CD8-positive, alpha-beta memory T cell (primary cell): Measurements from ENCODE around the gene ISOC1. TPM values are rescaled to one million over a fixed set of nuclear protein-coding genes. Genes with fewer than 3 reads are reported as not detected.

ENCODE experiments used
- CTCF ChIA-PET: fragments of 350-600 bp; sonication (Branson Sonifier 250); formaldehyde crosslinking; loops from one replicate; lab custom pipeline; 2021; ENCODE audit warnings: antibody characterized with exemption; lab: Charles Lee
- POLR2A ChIA-PET: fragments of 350-600 bp; sonication (Branson Sonifier 250); formaldehyde crosslinking; loops from one replicate; lab custom pipeline; 2021; ENCODE audit warnings: antibody characterized with exemption; lab: Charles Lee
- DNase-seq, 5 donors: peaks; one replicate each; pipeline versions ENCODE4 v3.0.0 to v3.0.0-alpha.2; 2020 to 2022; ENCODE audit warnings: mixed read lengths in 1 of 5
- H3K27ac ChIP-seq: one replicate; pipeline ENCODE4 v1.7.0; 2013; ENCODE audit warnings: low read depth, mild to moderate bottlenecking, low read length, moderate library complexity
- H3K27me3 ChIP-seq: 2 replicates; pipeline ENCODE4 v1.7.0; 2013; ENCODE audit warnings: low read length, mild to moderate bottlenecking; ENCODE audit not compliant: insufficient read depth, poor library complexity, severe bottlenecking
- H3K36me3 ChIP-seq: 2 replicates; pipeline ENCODE4 v1.7.0; 2013; ENCODE audit warnings: mild to moderate bottlenecking, low read length, moderate library complexity; ENCODE audit not compliant: insufficient read depth
- H3K4me1 ChIP-seq: 2 replicates; pipeline ENCODE4 v1.7.0; 2013; ENCODE audit warnings: mild to moderate bottlenecking, low read length, moderate library complexity; ENCODE audit not compliant: insufficient read depth
- H3K4me3 ChIP-seq: 2 replicates; pipeline ENCODE4 v1.7.0; 2013; ENCODE audit warnings: mild to moderate bottlenecking, low read length
- H3K9me3 ChIP-seq: 2 replicates; pipeline ENCODE4 v1.7.0; 2013; ENCODE audit warnings: mild to moderate bottlenecking, low read length
- H3K27ac Mint-ChIP-seq, 8 donors: one replicate each; pipeline ENCODE4 v1.8.0; 2020 to 2021; ENCODE audit warnings: mixed read lengths in 8 of 8, mild to moderate bottlenecking in 6 of 8, inconsistent platforms in 3 of 8, moderate library complexity in 3 of 8
- H3K27me3 Mint-ChIP-seq, 2 donors: one replicate each; pipeline ENCODE4 v1.8.0; 2020 to 2021; ENCODE audit warnings: mixed read lengths in 2 of 2, mild to moderate bottlenecking in 1 of 2, moderate library complexity in 1 of 2
- H3K36me3 Mint-ChIP-seq, 3 donors: one replicate each; pipeline ENCODE4 v1.8.0; 2020 to 2021; ENCODE audit warnings: mixed read lengths in 3 of 3, inconsistent platforms in 1 of 3, mild to moderate bottlenecking in 1 of 3
- H3K4me1 Mint-ChIP-seq, 3 donors: one replicate each; pipeline ENCODE4 v1.8.0; 2020 to 2021; ENCODE audit warnings: mixed read lengths in 3 of 3, inconsistent platforms in 1 of 3, mild to moderate bottlenecking in 1 of 3
- H3K4me3 Mint-ChIP-seq, 7 donors: one replicate each; pipeline ENCODE4 v1.8.0; 2020 to 2021; ENCODE audit warnings: mixed read lengths in 7 of 7, mild to moderate bottlenecking in 6 of 7, moderate library complexity in 4 of 7, inconsistent platforms in 2 of 7
- H3K9me3 Mint-ChIP-seq, 5 donors: one replicate each; pipeline ENCODE4 v1.8.0; 2020 to 2022; ENCODE audit warnings: mixed read lengths in 5 of 5, mild to moderate bottlenecking in 3 of 5, moderate library complexity in 2 of 5, inconsistent platforms in 1 of 5
- polyA plus RNA-seq: library from polyadenylated mRNA; unstranded; fragments of 300-500 nt; fragmentation: Illumina TruSeq; gene quantifications from one replicate; pipeline ENCODE4 v1.2.3, GENCODE V29; 2021
- total RNA-seq, 2 experiments: library from RNA; stranded (reverse); gene quantifications; one replicate each; pipeline ENCODE4 v1.2.3, GENCODE V29; 2021

ISOC1 gene
- total and polyA plus RNA-seq, 3 experiments from 2014 or later: 22.7 to 33.0 (median 24.7) TPM

- DNase-seq: no peak
- H3K4me3 Mint-ChIP-seq: no peak overlapping the region
- H3K27me3 Mint-ChIP-seq: no peaks in the 10 kb centered on the region
- H3K27ac Mint-ChIP-seq: no peak overlapping the region
- Histone ChIP-seq H3K27me3 (no peaks in the 10 kb centered on the region), H3K4me3 (no peak overlapping the region), H3K4me1 (no peaks in the 10 kb centered on the region), H3K27ac (no peak overlapping the region), H3K36me3 (no peaks in the 10 kb centered on the region), H3K9me3 (no peaks in the 10 kb centered on the region)
- CTCF ChIA-PET: no interaction called here
- POLR2A ChIA-PET: no interaction called here
- no peaks in the 10 kb centered on the region for H3K36me3 Mint-ChIP-seq
- H3K9me3 Mint-ChIP-seq: no peaks in the 10 kb centered on the region
- no peaks in the 10 kb centered on the region for H3K4me1 Mint-ChIP-seq
Observed at GRCh38 chr5:129063483-129064113, 31.0 kb upstream of the ISOC1 start.

DNA sequence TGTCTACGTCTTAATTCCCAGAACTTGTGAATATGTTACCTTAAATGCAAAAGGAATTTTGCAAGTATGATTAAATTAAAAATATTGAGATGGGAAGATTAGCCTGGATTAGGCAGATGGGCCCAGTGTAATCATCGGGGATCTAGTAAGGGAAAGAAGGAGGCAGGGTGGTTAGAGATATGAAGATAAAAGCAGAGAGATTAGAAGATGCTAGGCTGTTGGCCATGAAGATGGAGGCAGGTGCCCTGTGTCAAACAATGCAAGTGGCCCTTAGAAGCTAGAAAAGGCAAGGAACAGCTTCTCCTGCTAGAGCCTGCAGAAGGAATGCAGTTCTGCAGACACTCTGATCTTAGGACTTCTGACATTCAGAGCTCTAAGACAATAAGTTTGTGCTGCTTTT is 28.8 kb upstream of the ISOC1 start:
- CTCF ChIA-PET: no interaction called here
- Mint-ChIP-seq H3K27me3 (peaks cover under 1 to 4% of the 10 kb centered on the region in 2 donors), H3K27ac (no peak overlapping the region)

DNA sequence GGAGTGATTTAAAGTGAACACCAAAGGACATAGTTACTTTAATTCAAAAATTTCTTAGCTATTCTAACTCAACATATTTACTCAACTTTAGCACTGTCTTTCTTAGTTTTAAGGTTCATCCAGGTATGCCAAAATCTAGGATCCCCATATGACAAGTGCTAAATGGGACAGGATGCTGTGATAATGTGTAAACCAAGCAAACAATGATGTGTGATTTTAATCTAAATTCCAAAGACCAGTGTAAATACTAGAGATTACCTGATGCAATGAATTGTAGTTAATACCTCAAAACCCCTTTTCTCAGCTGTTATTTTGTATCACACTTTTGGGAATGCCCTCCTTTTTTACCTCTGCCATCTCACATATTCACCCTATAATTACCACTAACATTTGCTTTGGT is 26.8 kb upstream of the ISOC1 start:
- POLR2A ChIA-PET: no interaction called here
- Histone ChIP-seq H3K4me3 (no peak overlapping the region), H3K36me3 (no peaks in the 10 kb centered on the region), H3K27me3 (no peaks in the 10 kb centered on the region), H3K9me3 (no peaks in the 10 kb centered on the region), H3K4me1 (no peaks in the 10 kb centered on the region), H3K27ac (no peak overlapping the region)
- no peaks in the 10 kb centered on the region for H3K36me3 Mint-ChIP-seq
- H3K27ac Mint-ChIP-seq: no peak overlapping the region
- no peaks in the 10 kb centered on the region for H3K4me1 Mint-ChIP-seq
- CTCF ChIA-PET: no interaction called here
- no peaks in the 10 kb centered on the region for H3K9me3 Mint-ChIP-seq
- peaks cover 4 to 5% of the 10 kb centered on the region in 2 donors for H3K27me3 Mint-ChIP-seq
- DNase-seq: no peak
- no peak overlapping the region for H3K4me3 Mint-ChIP-seq

More for the DNA sequence above, 28.8 kb upstream of the ISOC1 start:
- H3K27ac ChIP-seq: no peak overlapping the region
- no peaks in the 10 kb centered on the region for H3K36me3 Mint-ChIP-seq
- H3K4me1 ChIP-seq: no peaks in the 10 kb centered on the region
- H3K9me3 Mint-ChIP-seq: no peaks in the 10 kb centered on the region
- no peaks in the 10 kb centered on the region for H3K36me3 ChIP-seq
- H3K4me1 Mint-ChIP-seq: no peaks in the 10 kb centered on the region
- DNase-seq: no peak
- POLR2A ChIA-PET: no interaction called here
- H3K9me3 ChIP-seq: no peaks in the 10 kb centered on the region
- no peaks in the 10 kb centered on the region for H3K27me3 ChIP-seq
- H3K4me3 ChIP-seq: no peak overlapping the region
- no peak overlapping the region for H3K4me3 Mint-ChIP-seq

DNA sequence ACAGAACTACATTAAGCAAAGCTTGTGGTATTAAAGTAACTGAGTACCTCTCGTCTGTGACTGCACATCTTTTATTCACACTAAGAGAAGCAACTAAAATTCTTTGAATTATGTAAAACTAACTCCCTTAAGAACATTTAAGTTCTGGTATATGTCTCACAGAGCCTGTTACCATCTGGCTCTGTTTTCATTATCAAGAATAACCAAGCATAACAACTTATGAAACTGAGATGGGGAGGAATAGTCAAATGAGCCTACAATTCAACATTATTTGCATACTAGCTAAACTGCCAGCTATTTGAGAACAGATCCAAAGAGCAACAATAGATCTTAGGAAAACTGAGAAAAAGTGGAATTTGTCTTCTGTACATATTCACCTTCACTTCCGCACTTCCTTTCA is 25.3 kb upstream of the ISOC1 start:
- no peaks in the 10 kb centered on the region for H3K36me3 Mint-ChIP-seq
- H3K27me3 Mint-ChIP-seq: peaks cover 4 to 16% of the 10 kb centered on the region in 2 donors
- ChIA-PET POLR2A (no interaction called here), CTCF (no interaction called here)
- no peak overlapping the region for H3K27ac ChIP-seq
- H3K27ac Mint-ChIP-seq: no peak overlapping the region
- H3K4me1 ChIP-seq: no peaks in the 10 kb centered on the region
- H3K4me3 Mint-ChIP-seq: no peak overlapping the region
- no peaks in the 10 kb centered on the region for H3K9me3 Mint-ChIP-seq
- no peaks in the 10 kb centered on the region for H3K36me3 ChIP-seq
- H3K27me3 ChIP-seq: no peaks in the 10 kb centered on the region
- no peak for DNase-seq
- H3K4me3 ChIP-seq: no peak overlapping the region
- H3K4me1 Mint-ChIP-seq: no peaks in the 10 kb centered on the region
- no peaks in the 10 kb centered on the region for H3K9me3 ChIP-seq

GRCh38 chr5:129073111-129073510 is 21.4 kb upstream of the ISOC1 start:
- peaks cover 4 to 21% of the 10 kb centered on the region in 2 donors for H3K27me3 Mint-ChIP-seq
- H3K4me3 Mint-ChIP-seq: no peak overlapping the region
- no peak overlapping the region for H3K27ac Mint-ChIP-seq
- Histone ChIP-seq H3K4me3 (no peak overlapping the region), H3K27me3 (no peaks in the 10 kb centered on the region), H3K9me3 (no peaks in the 10 kb centered on the region), H3K27ac (no peak overlapping the region), H3K4me1 (no peaks in the 10 kb centered on the region), H3K36me3 (no peaks in the 10 kb centered on the region)
- ChIA-PET POLR2A (no interaction called here), CTCF (no interaction called here)
- H3K36me3 Mint-ChIP-seq: no peaks in the 10 kb centered on the region
- H3K9me3 Mint-ChIP-seq: no peaks in the 10 kb centered on the region
- no peaks in the 10 kb centered on the region for H3K4me1 Mint-ChIP-seq
- no peak for DNase-seq

DNA sequence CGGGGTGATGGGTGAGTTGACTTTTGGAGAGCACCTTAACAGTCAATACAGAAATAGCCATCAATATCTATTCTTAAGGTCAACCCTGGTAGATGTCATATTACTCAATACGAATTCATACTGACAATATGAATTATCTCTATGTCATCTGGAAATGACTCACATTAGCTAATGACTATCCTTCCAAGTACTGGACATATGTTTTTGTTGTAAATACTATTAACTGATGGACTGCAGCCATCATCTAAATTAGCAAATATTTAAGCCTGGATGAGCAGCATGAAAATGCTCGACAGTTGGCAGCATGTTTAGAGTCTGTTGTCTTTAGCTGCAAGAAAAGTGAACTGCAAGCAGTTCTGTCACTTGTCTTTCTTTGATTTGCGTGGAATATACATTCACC is 19.6 kb upstream of the ISOC1 start:
- H3K4me1 ChIP-seq: no peaks in the 10 kb centered on the region
- Mint-ChIP-seq H3K9me3 (no peaks in the 10 kb centered on the region), H3K27me3 (peaks cover 1 to 21% of the 10 kb centered on the region in 2 donors), H3K36me3 (no peaks in the 10 kb centered on the region), H3K27ac (no peak overlapping the region), H3K4me1 (no peaks in the 10 kb centered on the region), H3K4me3 (no peak overlapping the region)
- DNase-seq: no peak
- no peaks in the 10 kb centered on the region for H3K36me3 ChIP-seq
- H3K9me3 ChIP-seq: no peaks in the 10 kb centered on the region
- no peaks in the 10 kb centered on the region for H3K27me3 ChIP-seq
- no peak overlapping the region for H3K4me3 ChIP-seq
- H3K27ac ChIP-seq: no peak overlapping the region
- CTCF ChIA-PET: no interaction called here
- POLR2A ChIA-PET: no interaction called here

GRCh38 chr5:129077433-129078075 is 17.0 kb upstream of the ISOC1 start:
- no peaks in the 10 kb centered on the region for H3K36me3 Mint-ChIP-seq
- Histone ChIP-seq H3K4me3 (no peak overlapping the region), H3K9me3 (no peaks in the 10 kb centered on the region), H3K27me3 (no peaks in the 10 kb centered on the region), H3K27ac (no peak overlapping the region), H3K4me1 (no peaks in the 10 kb centered on the region), H3K36me3 (no peaks in the 10 kb centered on the region)
- no peak for DNase-seq
- H3K9me3 Mint-ChIP-seq: no peaks in the 10 kb centered on the region
- no peak overlapping the region for H3K27ac Mint-ChIP-seq
- ChIA-PET CTCF (no interaction called here), POLR2A (no interaction called here)
- H3K27me3 Mint-ChIP-seq: peaks cover 2 to 18% of the 10 kb centered on the region in 2 donors
- H3K4me3 Mint-ChIP-seq: no peak overlapping the region
- H3K4me1 Mint-ChIP-seq: no peaks in the 10 kb centered on the region

- ChIA-PET POLR2A (no interaction called here), CTCF (no interaction called here)
- no peak overlapping the region for H3K27ac ChIP-seq
- no peak overlapping the region for H3K4me3 ChIP-seq
- Mint-ChIP-seq H3K27ac (no peak overlapping the region), H3K27me3 (peaks cover 2 to 16% of the 10 kb centered on the region in 2 donors), H3K4me3 (no peak overlapping the region), H3K9me3 (no peaks in the 10 kb centered on the region), H3K36me3 (no peaks in the 10 kb centered on the region), H3K4me1 (no peaks in the 10 kb centered on the region)
- H3K9me3 ChIP-seq: no peaks in the 10 kb centered on the region
- no peaks in the 10 kb centered on the region for H3K36me3 ChIP-seq
- no peak for DNase-seq
- no peaks in the 10 kb centered on the region for H3K4me1 ChIP-seq
- H3K27me3 ChIP-seq: no peaks in the 10 kb centered on the region
Observed at GRCh38 chr5:129078247-129078646, 16.3 kb upstream of the ISOC1 start.
